Left ventricle myocardium inferior (tissue), 1 donor: ENCODE data around the gene MED13L. TPM values are rescaled to one million over a fixed set of nuclear protein-coding genes. Genes with fewer than 3 reads are reported as not detected.
"Not testable (repeated sequence)": the region's sequence is repeated elsewhere in the genome, so short reads cannot be mapped to it uniquely, and the experiment has no call there.

Experiments
- DNase-seq: peaks from one replicate; pipeline ENCODE4 v3.0.0-alpha.2; 2020
- H3K27ac ChIP-seq: fragments of 200-600 bp; replicated peaks from 2 replicates; pipeline ENCODE4 v1.8.0; 2021
- H3K27me3 ChIP-seq: fragments of 200-600 bp; 2 replicates; pipeline ENCODE4 v1.8.0; 2021; ENCODE audit warnings: low read depth
- H3K36me3 ChIP-seq: fragments of 200-600 bp; 2 replicates; pipeline ENCODE4 v1.8.0; 2021
- H3K4me1 ChIP-seq: fragments of 200-600 bp; 2 replicates; pipeline ENCODE4 v1.8.0; 2021
- H3K4me3 ChIP-seq: fragments of 200-600 bp; 2 replicates; pipeline ENCODE4 v1.8.0; 2021; ENCODE audit warnings: mild to moderate bottlenecking, moderate library complexity
- H3K9me3 ChIP-seq: fragments of 200-600 bp; replicated peaks from 2 replicates; pipeline ENCODE4 v1.8.0; 2021
- intact Hi-C: fragments of 100-400 bp; cut with micrococcal nuclease; formaldehyde crosslinking; loops from one replicate; pipeline ENCODE4 v1.11.0; 2022
- total RNA-seq: library from RNA; stranded (reverse); fragmentation: NEBNext Ultra II Directional; extraction: Animal tissue kit (Norgen Biotek cat#: 25700); gene quantifications from one replicate; pipeline ENCODE4 v1.2.1, GENCODE V29; 2021
- TF ChIP-seq, protein P1 (sequence below): fragments of 200-600 bp; IDR thresholded peaks from 2 replicates; pipeline ENCODE4 v1.8.0; 2021; ENCODE audit warnings: antibody characterized with exemption, mild to moderate bottlenecking, borderline replicate concordance
- donor health status: DM: no; HTN: yes; CAD: no; lungs with severe emphysema.

MED13L gene
- total RNA-seq, 1 donor from 2014 or later = 55.0 TPM

DNA sequence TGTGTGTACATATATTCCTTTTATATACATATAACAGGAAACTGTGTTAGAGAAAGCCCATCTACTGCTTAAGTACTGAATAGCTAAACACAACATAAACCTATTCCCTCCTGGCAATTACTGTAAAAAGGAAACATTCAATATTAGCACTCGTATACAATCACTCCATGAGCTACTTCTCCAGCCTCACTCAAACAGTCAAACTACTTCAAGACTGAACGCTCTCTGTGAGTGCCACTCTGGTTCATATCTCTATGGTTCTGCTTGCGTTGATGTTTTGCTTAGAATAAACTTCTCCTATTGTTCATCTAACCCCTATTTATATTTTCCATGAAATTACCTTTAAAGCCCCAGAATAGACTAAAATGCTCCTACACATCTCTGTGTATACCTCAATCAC is 243.7 kb downstream of the MED13L start:
- DNase-seq = no peak
- Histone ChIP-seq H3K36me3 (no peaks in the 10 kb centered on the region), H3K4me3 (no peak overlapping the region), H3K4me1 (peaks cover 11% of the 10 kb centered on the region), H3K27ac (no peak overlapping the region), H3K27me3 (no peaks in the 10 kb centered on the region), H3K9me3 (peaks cover 9% of the 10 kb centered on the region)
- TF ChIP-seq, protein P1, sequence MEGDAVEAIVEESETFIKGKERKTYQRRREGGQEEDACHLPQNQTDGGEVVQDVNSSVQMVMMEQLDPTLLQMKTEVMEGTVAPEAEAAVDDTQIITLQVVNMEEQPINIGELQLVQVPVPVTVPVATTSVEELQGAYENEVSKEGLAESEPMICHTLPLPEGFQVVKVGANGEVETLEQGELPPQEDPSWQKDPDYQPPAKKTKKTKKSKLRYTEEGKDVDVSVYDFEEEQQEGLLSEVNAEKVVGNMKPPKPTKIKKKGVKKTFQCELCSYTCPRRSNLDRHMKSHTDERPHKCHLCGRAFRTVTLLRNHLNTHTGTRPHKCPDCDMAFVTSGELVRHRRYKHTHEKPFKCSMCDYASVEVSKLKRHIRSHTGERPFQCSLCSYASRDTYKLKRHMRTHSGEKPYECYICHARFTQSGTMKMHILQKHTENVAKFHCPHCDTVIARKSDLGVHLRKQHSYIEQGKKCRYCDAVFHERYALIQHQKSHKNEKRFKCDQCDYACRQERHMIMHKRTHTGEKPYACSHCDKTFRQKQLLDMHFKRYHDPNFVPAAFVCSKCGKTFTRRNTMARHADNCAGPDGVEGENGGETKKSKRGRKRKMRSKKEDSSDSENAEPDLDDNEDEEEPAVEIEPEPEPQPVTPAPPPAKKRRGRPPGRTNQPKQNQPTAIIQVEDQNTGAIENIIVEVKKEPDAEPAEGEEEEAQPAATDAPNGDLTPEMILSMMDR = no peak
- intact Hi-C loops = no loop called here

DNA sequence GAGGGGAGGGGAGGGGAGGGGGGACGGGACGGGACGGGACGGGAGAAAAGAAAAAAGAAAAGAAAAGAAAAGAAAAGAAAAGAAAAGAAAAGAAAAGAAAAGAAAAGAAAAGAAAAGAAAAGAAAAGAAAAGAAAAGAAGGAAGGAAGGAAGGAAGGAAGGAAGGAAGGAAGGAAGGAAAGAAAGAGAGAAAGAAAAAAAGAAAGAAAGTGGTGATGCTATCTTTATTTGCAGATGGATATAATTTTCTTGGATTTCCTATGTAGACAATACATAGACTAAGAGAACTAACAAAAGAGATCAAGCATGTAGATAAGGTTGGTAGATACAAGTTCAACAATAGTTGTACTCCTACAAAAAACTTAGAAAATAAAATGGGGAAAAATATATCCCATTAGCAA is 245.9 kb downstream of the MED13L start:
- DNase-seq, H3K27me3 ChIP-seq, H3K9me3 ChIP-seq, intact Hi-C loops, H3K4me3 ChIP-seq, H3K36me3 ChIP-seq, H3K27ac ChIP-seq: not testable (repeated sequence)
- H3K4me1 ChIP-seq = peaks cover 14% of the 10 kb centered on the region

DNA sequence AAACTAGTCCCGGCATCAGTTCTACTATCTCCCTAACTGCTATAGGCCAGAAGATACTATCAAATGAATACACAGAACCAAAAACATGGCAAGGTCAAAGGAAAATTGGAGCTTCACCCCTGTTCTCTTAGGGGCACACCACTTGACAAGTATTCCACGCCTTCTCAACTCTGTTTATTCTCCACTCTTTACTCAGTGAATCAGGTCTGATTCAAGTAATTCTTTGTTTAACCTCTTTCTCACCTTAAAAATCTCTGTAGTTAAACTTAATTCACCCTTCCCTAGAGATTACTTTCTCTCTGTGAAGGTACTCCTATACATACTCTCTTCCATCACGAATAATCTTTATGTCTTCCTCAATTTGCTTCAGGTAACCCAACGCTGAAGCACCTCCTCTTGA is 248.9 kb downstream of the MED13L start:
- TF ChIP-seq, protein P1 = no peak
- intact Hi-C loops = no loop called here
- peaks cover 9% of the 10 kb centered on the region for H3K9me3 ChIP-seq
- H3K36me3 ChIP-seq = no peaks in the 10 kb centered on the region
- H3K27me3 ChIP-seq = no peaks in the 10 kb centered on the region
- peaks cover 44% of the 10 kb centered on the region for H3K4me1 ChIP-seq
- H3K4me3 ChIP-seq = no peak overlapping the region
- H3K27ac ChIP-seq = no peak overlapping the region
- DNase-seq = no peak

DNA sequence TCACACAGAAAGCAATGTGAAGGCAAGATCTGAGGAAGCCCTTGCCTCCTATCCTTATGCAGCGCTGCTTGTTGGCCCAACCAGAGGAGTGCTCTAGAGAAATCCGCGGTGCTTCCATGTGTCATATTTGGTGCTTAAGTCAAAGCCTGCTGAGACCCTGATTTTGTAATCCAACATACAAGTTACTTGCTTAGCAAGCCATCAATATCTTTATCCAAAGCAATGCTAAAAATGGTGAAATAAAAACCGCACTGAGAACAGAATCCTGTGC is 250.0 kb downstream of the MED13L start:
- Histone ChIP-seq H3K4me1 (peaks cover 44% of the 10 kb centered on the region), H3K36me3 (no peaks in the 10 kb centered on the region), H3K27ac (no peak overlapping the region), H3K9me3 (peaks cover 9% of the 10 kb centered on the region), H3K4me3 (no peak overlapping the region), H3K27me3 (no peaks in the 10 kb centered on the region)
- TF ChIP-seq, protein P1 = no peak
- intact Hi-C loops = no loop called here
- no peak for DNase-seq

DNA sequence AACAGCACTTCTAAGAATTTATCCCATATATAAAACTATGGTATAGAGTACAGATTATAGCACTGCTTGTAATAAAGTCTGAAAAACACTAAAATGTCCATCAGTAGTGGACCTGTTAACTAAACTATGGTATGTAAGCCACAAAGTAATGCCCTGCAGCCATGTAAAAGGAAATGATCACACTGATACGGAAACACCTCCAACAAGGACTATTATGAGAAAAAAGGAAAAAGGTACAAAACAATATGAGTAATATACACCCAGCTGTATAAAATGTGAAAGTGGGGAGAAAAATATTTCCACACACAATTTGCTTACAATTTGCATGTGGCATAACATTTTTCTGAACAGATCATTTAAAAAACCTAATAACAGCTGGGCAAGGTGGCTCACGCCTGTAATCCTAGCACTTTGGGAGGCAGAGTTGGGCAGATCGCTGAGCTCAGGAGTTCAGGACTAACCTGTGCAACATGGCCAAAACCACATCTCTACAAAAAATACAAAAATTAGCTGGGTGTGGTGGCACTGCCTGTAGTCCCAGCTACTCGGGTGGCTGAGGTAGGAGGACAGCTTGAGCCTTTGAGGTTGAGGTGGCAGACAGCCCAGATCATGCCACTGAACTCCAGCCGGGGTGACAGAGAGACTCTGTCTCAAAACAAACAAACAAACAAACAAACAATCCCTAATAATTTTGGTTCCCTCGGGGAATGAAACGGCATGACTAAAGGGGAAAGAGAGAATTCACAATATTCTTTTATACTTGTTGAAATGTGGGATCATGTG is 250.5 kb downstream of the MED13L start:
- H3K27ac ChIP-seq = no peak overlapping the region
- no peaks in the 10 kb centered on the region for H3K27me3 ChIP-seq
- intact Hi-C loops = no loop called here
- H3K9me3 ChIP-seq = peaks cover 9% of the 10 kb centered on the region
- DNase-seq = no peak
- no peak overlapping the region for H3K4me3 ChIP-seq
- no peaks in the 10 kb centered on the region for H3K36me3 ChIP-seq
- TF ChIP-seq, protein P1 = no peak
- H3K4me1 ChIP-seq = peaks cover 44% of the 10 kb centered on the region

DNA sequence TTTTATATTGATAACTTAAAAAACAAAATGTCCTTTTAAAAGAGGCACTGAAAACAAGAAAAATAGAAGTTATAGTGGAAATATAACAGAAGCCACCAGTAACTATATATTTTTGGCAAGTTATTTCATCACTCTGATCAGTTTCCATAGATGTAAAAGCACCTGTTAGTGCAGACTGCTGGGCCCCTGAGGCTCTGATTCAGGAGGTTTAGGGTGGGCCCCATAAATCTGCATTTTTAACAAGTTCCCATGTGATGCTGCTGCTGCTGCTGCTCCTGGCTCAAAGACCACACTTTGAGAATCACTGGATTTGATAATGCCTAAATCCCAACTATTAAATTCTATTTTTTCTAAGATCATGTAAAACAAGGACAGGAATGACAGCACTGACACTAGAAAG is 251.1 kb downstream of the MED13L start:
- Histone ChIP-seq H3K4me3 (no peak overlapping the region), H3K27ac (no peak overlapping the region), H3K9me3 (peaks cover 5% of the 10 kb centered on the region), H3K36me3 (no peaks in the 10 kb centered on the region), H3K4me1 (peaks cover 44% of the 10 kb centered on the region), H3K27me3 (no peaks in the 10 kb centered on the region)
- intact Hi-C loops = no loop called here
- no peak for DNase-seq
- TF ChIP-seq, protein P1 = no peak
